IMR-90 (cell line): Measurements from ENCODE around the gene IPO13. TPM values are rescaled to one million over a fixed set of nuclear protein-coding genes. Genes with fewer than 3 reads are reported as not detected.

Experiments
- ATAC-seq: fragments of 200-7000 bp; cut with Tn5 transposase; 2 replicates; pipeline ENCODE4 v1.9.1; 2020; ENCODE audit warnings: low read depth, mild to moderate bottlenecking, moderate library complexity
- BruUV-seq: library from RNA; stranded (reverse); fragments of 400-500 nt; replicated peaks from 2 replicates; lab custom pipeline; 2021; lab: Mats Ljungman, UMichigan
- CTCF ChIA-PET: fragments of 300-600 bp; formaldehyde crosslinking; extraction: SDS; loops from one replicate; lab custom pipeline; 2021; ENCODE audit warnings: antibody characterized with exemption; lab: Yijun Ruan, JAX
- POLR2A ChIA-PET: fragments of 300-600 bp; sonication (Branson Sonifier 250); formaldehyde crosslinking; loops from one replicate; lab custom pipeline; 2022; ENCODE audit warnings: antibody characterized with exemption; ENCODE audit not compliant: unreplicated experiment; lab: Charles Lee
- DNase-seq: peaks from one replicate; pipeline ENCODE4 v3.0.0; 2013
- H2AFZ ChIP-seq: replicated peaks from 2 replicates; pipeline ENCODE3; 2013; ENCODE audit warnings: low read length, mild to moderate bottlenecking; ENCODE audit not compliant: poor library complexity
- H2AK5ac ChIP-seq: 2 replicates; pipeline ENCODE4 v1.6.1; 2013; ENCODE audit warnings: low read depth, low read length, inconsistent platforms
- H2AK9ac ChIP-seq: replicated peaks from 2 replicates; pipeline ENCODE3; 2013; ENCODE audit warnings: mild to moderate bottlenecking, low read depth, low read length, moderate library complexity; ENCODE audit not compliant: poor library complexity
- H2BK120ac ChIP-seq: 2 replicates; pipeline ENCODE4 v1.6.1; 2013; ENCODE audit warnings: low read depth, low read length, inconsistent platforms
- H2BK15ac ChIP-seq: 3 replicates; pipeline ENCODE4 v1.6.1; 2013; ENCODE audit warnings: low read depth, low read length, inconsistent platforms
- H2BK20ac ChIP-seq: 2 replicates; pipeline ENCODE4 v1.6.1; 2013; ENCODE audit warnings: low read depth, mild to moderate bottlenecking, inconsistent platforms, low read length, moderate library complexity
- H2BK5ac ChIP-seq: 2 replicates; pipeline ENCODE4 v1.6.1; 2013; ENCODE audit warnings: mild to moderate bottlenecking, low read depth, low read length, inconsistent platforms; ENCODE audit not compliant: poor library complexity, severe bottlenecking
- H3K14ac ChIP-seq: replicated peaks from 2 replicates; pipeline ENCODE4 v1.6.1; 2013; ENCODE audit warnings: low read depth, low read length, inconsistent platforms
- H3K18ac ChIP-seq: 2 replicates; pipeline ENCODE4 v1.6.1; 2013; ENCODE audit warnings: low read depth, low read length, control low read depth
- H3K23ac ChIP-seq: 2 replicates; pipeline ENCODE4 v1.6.1; 2013; ENCODE audit warnings: low read depth, low read length, inconsistent platforms
- H3K27ac ChIP-seq: 2 replicates; pipeline ENCODE4 v1.5.1; 2013; ENCODE audit warnings: mild to moderate bottlenecking, control low read depth, low read length; ENCODE audit not compliant: insufficient read depth
- H3K27me3 ChIP-seq: 2 replicates; pipeline ENCODE4 v1.6.1; 2013; ENCODE audit warnings: low read length; ENCODE audit not compliant: control insufficient read depth, insufficient read depth
- H3K36me3 ChIP-seq: 2 replicates; pipeline ENCODE4 v1.6.1; 2013; ENCODE audit warnings: low read length, mixed read lengths; ENCODE audit not compliant: control insufficient read depth, insufficient read depth
- H3K4ac ChIP-seq: 2 replicates; pipeline ENCODE4 v1.6.1; 2013; ENCODE audit warnings: low read depth, low read length, inconsistent platforms
- H3K4me1 ChIP-seq: 2 replicates; pipeline ENCODE4 v1.6.1; 2013; ENCODE audit warnings: low read length, mixed read lengths; ENCODE audit not compliant: control insufficient read depth, insufficient read depth
- H3K4me2 ChIP-seq: 2 replicates; pipeline ENCODE4 v1.6.1; 2013; ENCODE audit warnings: low read depth, mild to moderate bottlenecking, control low read depth, low read length, moderate library complexity
- H3K4me3 ChIP-seq: 2 replicates; pipeline ENCODE4 v1.5.1; 2013; ENCODE audit warnings: low read depth, mild to moderate bottlenecking, control low read depth, low read length, moderate library complexity; ENCODE audit not compliant: insufficient read depth
- H3K56ac ChIP-seq: 2 replicates; pipeline ENCODE4 v1.6.1; 2013; ENCODE audit warnings: low read length, inconsistent platforms; ENCODE audit not compliant: insufficient read depth; ENCODE audit errors: extremely low read depth
- H3K79me1 ChIP-seq, 2 experiments: 2 replicates each; pipeline ENCODE4 v1.6.1; 2013; ENCODE audit warnings: low read length in 2 of 2, inconsistent platforms in 1 of 2, low read depth in 1 of 2
- H3K9ac ChIP-seq: 2 replicates; pipeline ENCODE4 v1.6.1; 2013; ENCODE audit warnings: low read depth, low read length, control low read depth
- H3K9me1 ChIP-seq: 2 replicates; pipeline ENCODE4 v1.6.1; 2013; ENCODE audit warnings: low read length, inconsistent platforms; ENCODE audit not compliant: insufficient read depth
- H3K9me3 ChIP-seq: 2 replicates; pipeline ENCODE4 v1.6.1; 2013; ENCODE audit warnings: low read length; ENCODE audit not compliant: control insufficient read depth, insufficient read depth
- H4K20me1 ChIP-seq: 2 replicates; pipeline ENCODE4 v1.6.1; 2013; ENCODE audit warnings: low read length, inconsistent platforms; ENCODE audit not compliant: insufficient read depth
- H4K5ac ChIP-seq: 2 replicates; pipeline ENCODE4 v1.6.1; 2013; ENCODE audit warnings: mild to moderate bottlenecking, low read depth, low read length, control low read depth
- H4K8ac ChIP-seq, 2 experiments: 2 replicates each; pipeline ENCODE4 v1.6.1; 2013; ENCODE audit warnings: low read depth in 2 of 2, low read length in 2 of 2, control low read depth in 1 of 2, inconsistent platforms in 1 of 2
- H4K91ac ChIP-seq: 2 replicates; pipeline ENCODE4 v1.6.1; 2013; ENCODE audit warnings: low read depth, low read length, inconsistent platforms; ENCODE audit not compliant: insufficient read depth
- CEBPB ChIP-seq: IDR thresholded peaks from 2 replicates; pipeline ENCODE4 v1.6.1; 2012; ENCODE audit warnings: low read depth, low read length, improper control_type of control experiment
- MAFK ChIP-seq: IDR thresholded peaks from 2 replicates; pipeline ENCODE4 v1.6.1; 2012; ENCODE audit warnings: low read depth, low read length, improper control_type of control experiment
- NFE2L2 ChIP-seq: fragments of 150-350 bp; IDR thresholded peaks from 2 replicates; pipeline ENCODE4 v1.6.1; 2016; ENCODE audit warnings: low read depth, mild to moderate bottlenecking, low read length
- POLR2A ChIP-seq: IDR thresholded peaks from 2 replicates; pipeline ENCODE4 v1.6.1; 2012; ENCODE audit warnings: mild to moderate bottlenecking, low read depth, low read length
- RAD21 ChIP-seq: IDR thresholded peaks from 2 replicates; pipeline ENCODE4 v1.6.1; 2012; ENCODE audit warnings: low read length, improper control_type of control experiment
- RFX5 ChIP-seq: IDR thresholded peaks from 2 replicates; pipeline ENCODE4 v1.8.0; 2012; ENCODE audit warnings: low read depth, mild to moderate bottlenecking, low read length, moderate library complexity
- SMC3 ChIP-seq: fragments of 150-350 bp; IDR thresholded peaks from 2 replicates; pipeline ENCODE4 v1.6.1; 2016; ENCODE audit warnings: low read depth, mild to moderate bottlenecking, antibody characterized with exemption, low read length, moderate library complexity
- WGBS, 2 experiments: methylation state at CpG; one replicate each; pipeline versions ENCODE4 v1.1.5 to v1.1.7; 2013; ENCODE audit warnings: missing lambda C conversion rate in 2 of 2; ENCODE audit not compliant: insufficient read length in 1 of 2; ENCODE audit errors: extremely low coverage in 2 of 2; 5-methylcytosine and 5-hydroxymethylcytosine counted together
- dilution Hi-C: fragments of 300-500 bp; cut with HindIII; formaldehyde crosslinking; loops from one replicate; pipeline ENCODE4 v1.14.3; 2018; ENCODE audit warnings: low sequenced_read_pairs; ENCODE audit not compliant: unreplicated experiment
- in situ Hi-C: fragments of 300-500 bp; cut with MboI; formaldehyde crosslinking; loops from 3 replicates; pipeline ENCODE4 v1.14.3; 2019; ENCODE audit warnings: low sequenced_read_pairs, inconsistent platforms, mixed read lengths
- intact Hi-C: fragments of 100-400 bp; cut with micrococcal nuclease; formaldehyde crosslinking; loops from 2 replicates; pipeline ENCODE4 v1.10.0; 2022
- polyA plus RNA-seq, 3 experiments: library from polyadenylated mRNA; depleted of rRNA; stranded (reverse); fragments of >200 nt; gene quantifications; 2 replicates each; pipeline ENCODE4 v1.2.3, GENCODE V29; 2012; ENCODE audit warnings: low replicate concordance in 1 of 3
- total RNA-seq: library from RNA; depleted of rRNA; stranded (reverse); fragments of >200 nt; gene quantifications from 2 replicates; pipeline ENCODE4 v1.2.3, GENCODE V29; 2012
- TF ChIP-seq, protein P1 (sequence below): conservative IDR thresholded peaks from 2 replicates; pipeline ENCODE4 v1.5.1; 2012; ENCODE audit warnings: mild to moderate bottlenecking, low read depth, low read length, improper control_type of control experiment

IPO13 gene
- total and polyA plus RNA-seq, 2 of the 4 experiments (the other 2 are of a cell fraction): 15.2 to 18.7 TPM

DNA sequence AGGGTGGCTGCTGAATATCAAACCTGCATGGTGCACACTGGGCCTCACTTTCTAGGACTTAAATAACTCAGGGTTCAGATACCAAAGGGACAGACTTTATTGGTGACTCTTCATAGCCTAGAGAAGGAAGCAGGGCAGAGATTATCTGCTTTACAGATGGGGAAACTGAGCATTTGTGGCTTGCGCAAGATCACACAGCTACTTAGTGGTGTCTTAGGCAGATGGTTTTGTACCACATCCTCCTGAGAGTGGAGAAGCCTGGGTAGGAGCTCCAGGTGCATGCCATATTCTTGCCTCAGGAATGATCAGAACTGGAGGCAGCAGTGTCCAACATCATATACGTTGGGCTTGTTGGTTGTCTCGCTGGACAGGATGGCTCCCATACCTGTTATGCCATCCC, 16.3 kb downstream of the IPO13 start:
- no peak overlapping the region for H2AFZ ChIP-seq
- no peak overlapping the region for H3K23ac ChIP-seq
- dilution Hi-C loops (no loop called here), in situ Hi-C loops (loop anchor here (25.0 kb wide), 1 partner anchor 426 kb away; the partner anchor contains the start of gene PTPRF), intact Hi-C loops (no loop called here)
- no peak overlapping the region for H2AK5ac ChIP-seq
- H4K91ac ChIP-seq: no peak overlapping the region
- DNase-seq (no peak), ATAC-seq (no peak)
- no peak overlapping the region for H3K4ac ChIP-seq
- H3K18ac ChIP-seq: no peak overlapping the region
- H3K9ac ChIP-seq: no peak overlapping the region
- no peak overlapping the region for H4K5ac ChIP-seq
- H3K4me3 ChIP-seq: no peak overlapping the region
- H3K9me1 ChIP-seq: peaks cover 13% of the 10 kb centered on the region
- H3K27ac ChIP-seq: no peak overlapping the region
- H3K9me3 ChIP-seq: no peaks in the 10 kb centered on the region
- no peak overlapping the region for H2BK15ac ChIP-seq
- H3K79me1 ChIP-seq: 0 out of 4 replicates have a peak, but pooled peaks cover 0 to 3% of the 10 kb centered on the region in 2 experiments
- H3K27me3 ChIP-seq: no peaks in the 10 kb centered on the region
- 100% methylated on average over 1 of the region's 3 CpGs; no CpG with 5 or more reads in 1 of the 2 experiments for WGBS, 2 experiments
- ChIA-PET CTCF (no interaction called here), POLR2A (no interaction called here)
- H4K8ac ChIP-seq: no peak overlapping the region
- no peak overlapping the region for H3K14ac ChIP-seq
- H3K56ac ChIP-seq: no peak overlapping the region
- no peak overlapping the region for H2BK20ac ChIP-seq
- H2AK9ac ChIP-seq: no peak overlapping the region
- H3K4me1 ChIP-seq: no peaks in the 10 kb centered on the region
- H4K20me1 ChIP-seq: peaks cover 7% of the 10 kb centered on the region; the same call in 1 of the 2 replicates
- no TSS peak for BruUV-seq
- H3K36me3 ChIP-seq: peaks cover 44% of the 10 kb centered on the region
- H2BK5ac ChIP-seq: no peak overlapping the region
- TF ChIP-seq CEBPB (peak; percentile 39), MAFK (no peak), NFE2L2 (no peak), RFX5 (no peak), SMC3 (no peak), POLR2A (no peak), RAD21 (no peak)
- TF ChIP-seq, protein P1, sequence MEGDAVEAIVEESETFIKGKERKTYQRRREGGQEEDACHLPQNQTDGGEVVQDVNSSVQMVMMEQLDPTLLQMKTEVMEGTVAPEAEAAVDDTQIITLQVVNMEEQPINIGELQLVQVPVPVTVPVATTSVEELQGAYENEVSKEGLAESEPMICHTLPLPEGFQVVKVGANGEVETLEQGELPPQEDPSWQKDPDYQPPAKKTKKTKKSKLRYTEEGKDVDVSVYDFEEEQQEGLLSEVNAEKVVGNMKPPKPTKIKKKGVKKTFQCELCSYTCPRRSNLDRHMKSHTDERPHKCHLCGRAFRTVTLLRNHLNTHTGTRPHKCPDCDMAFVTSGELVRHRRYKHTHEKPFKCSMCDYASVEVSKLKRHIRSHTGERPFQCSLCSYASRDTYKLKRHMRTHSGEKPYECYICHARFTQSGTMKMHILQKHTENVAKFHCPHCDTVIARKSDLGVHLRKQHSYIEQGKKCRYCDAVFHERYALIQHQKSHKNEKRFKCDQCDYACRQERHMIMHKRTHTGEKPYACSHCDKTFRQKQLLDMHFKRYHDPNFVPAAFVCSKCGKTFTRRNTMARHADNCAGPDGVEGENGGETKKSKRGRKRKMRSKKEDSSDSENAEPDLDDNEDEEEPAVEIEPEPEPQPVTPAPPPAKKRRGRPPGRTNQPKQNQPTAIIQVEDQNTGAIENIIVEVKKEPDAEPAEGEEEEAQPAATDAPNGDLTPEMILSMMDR: no peak
- no peak overlapping the region for H3K4me2 ChIP-seq
- no peak overlapping the region for H2BK120ac ChIP-seq
